Liver (tissue), 9 donors: ENCODE data around the gene GALNTL6. TPM values are rescaled to one million over a fixed set of nuclear protein-coding genes. Genes with fewer than 3 reads are reported as not detected.

Source experiments
- DNase-seq: peaks from one replicate; pipeline ENCODE4 v3.0.0-alpha.2; 2017; ENCODE audit warnings: low spot score
- H3K27ac ChIP-seq, 2 donors: one replicate each; pipeline ENCODE4 v1.7.0; 2013; ENCODE audit warnings: inconsistent platforms in 2 of 2, low read length in 2 of 2, control low read depth in 1 of 2, low read depth in 1 of 2, mild to moderate bottlenecking in 1 of 2
- H3K27me3 ChIP-seq, 4 donors: one replicate each; pipeline versions ENCODE4 v1.6.1 to v1.7.0; 2013; ENCODE audit warnings: low read length in 3 of 4, inconsistent platforms in 1 of 4, mild to moderate bottlenecking in 1 of 4, moderate library complexity in 1 of 4; ENCODE audit not compliant: control insufficient read depth in 4 of 4, insufficient read depth in 4 of 4
- H3K36me3 ChIP-seq, 4 donors: one replicate each; pipeline versions ENCODE4 v1.6.1 to v1.7.0; 2013; ENCODE audit warnings: low read length in 3 of 4, mild to moderate bottlenecking in 3 of 4, low read depth in 1 of 4, moderate library complexity in 1 of 4; ENCODE audit not compliant: control insufficient read depth in 4 of 4, insufficient read depth in 3 of 4
- H3K4me1 ChIP-seq, 4 donors: one replicate each; pipeline versions ENCODE4 v1.6.1 to v1.7.0; 2013; ENCODE audit warnings: low read length in 3 of 4, mild to moderate bottlenecking in 3 of 4, moderate library complexity in 1 of 4; ENCODE audit not compliant: control insufficient read depth in 4 of 4, insufficient read depth in 4 of 4
- H3K4me3 ChIP-seq, 3 donors: one replicate each; pipeline versions ENCODE4 v1.6.1 to v1.7.0; 2013; ENCODE audit warnings: low read length in 3 of 3, control low read depth in 1 of 3, low read depth in 1 of 3, mild to moderate bottlenecking in 1 of 3
- H3K9ac ChIP-seq, 2 donors: one replicate each; pipeline ENCODE4 v1.7.0; 2013; ENCODE audit warnings: low read length in 2 of 2, mild to moderate bottlenecking in 2 of 2, moderate library complexity in 2 of 2, control low read depth in 1 of 2, low read depth in 1 of 2
- H3K9me3 ChIP-seq, 4 donors: one replicate each; pipeline versions ENCODE4 v1.6.1 to v1.7.0; 2013; ENCODE audit warnings: low read length in 3 of 4; ENCODE audit not compliant: control insufficient read depth in 4 of 4
- EGR1 ChIP-seq, 2 donors: IDR thresholded peaks; 2 replicates each; pipeline ENCODE4 v1.6.1; 2016 to 2018; ENCODE audit warnings: antibody characterized with exemption in 2 of 2, low read depth in 2 of 2
- FOXA1 ChIP-seq: IDR thresholded peaks from 2 replicates; pipeline ENCODE4 v1.6.1; 2016; ENCODE audit warnings: antibody characterized with exemption
- FOXA2 ChIP-seq: IDR thresholded peaks from 2 replicates; pipeline ENCODE4 v1.6.1; 2016; ENCODE audit warnings: antibody characterized with exemption
- GABPA ChIP-seq, 2 donors: IDR thresholded peaks in 1 of 2; conservative IDR thresholded peaks in 1 of 2; 2 replicates each; pipeline ENCODE4 v1.6.1; 2016; ENCODE audit warnings: antibody characterized with exemption in 2 of 2, mild to moderate bottlenecking in 1 of 2, moderate library complexity in 1 of 2
- HNF4A ChIP-seq, 2 donors: conservative IDR thresholded peaks; 2 replicates each; pipeline ENCODE4 v1.6.1; 2016; ENCODE audit warnings: antibody characterized with exemption in 2 of 2, mild to moderate bottlenecking in 2 of 2
- HNF4G ChIP-seq: IDR thresholded peaks from 2 replicates; pipeline ENCODE4 v1.6.1; 2016; ENCODE audit warnings: antibody characterized with exemption
- JUND ChIP-seq, 2 donors: IDR thresholded peaks; 2 replicates each; pipeline ENCODE4 v1.6.1; 2016; ENCODE audit warnings: antibody characterized with exemption in 2 of 2
- NR2F2 ChIP-seq: IDR thresholded peaks from 2 replicates; pipeline ENCODE4 v1.6.1; 2016; ENCODE audit warnings: antibody characterized with exemption
- RAD21 ChIP-seq, 2 donors: IDR thresholded peaks; 2 replicates each; pipeline ENCODE4 v1.6.1; 2016; ENCODE audit warnings: antibody characterized with exemption in 2 of 2, mild to moderate bottlenecking in 2 of 2
- RXRA ChIP-seq, 2 donors: IDR thresholded peaks; 2 replicates each; pipeline ENCODE4 v1.6.1; 2017 to 2018; ENCODE audit warnings: antibody characterized with exemption in 2 of 2, mild to moderate bottlenecking in 1 of 2
- SP1 ChIP-seq: IDR thresholded peaks from 2 replicates; pipeline ENCODE4 v1.6.1; 2018; ENCODE audit warnings: antibody characterized with exemption, mild to moderate bottlenecking
- TAF1 ChIP-seq: conservative IDR thresholded peaks from 2 replicates; pipeline ENCODE4 v1.6.1; 2016; ENCODE audit warnings: antibody characterized with exemption, mild to moderate bottlenecking
- YY1 ChIP-seq: IDR thresholded peaks from 2 replicates; pipeline ENCODE4 v1.6.1; 2016; ENCODE audit warnings: antibody characterized with exemption, mild to moderate bottlenecking
- WGBS: extraction: QIAGEN DNeasy Blood & Tissue Kit; methylation state at CpG from one replicate; pipeline ENCODE4 v1.1.7; 2013; 5-methylcytosine and 5-hydroxymethylcytosine counted together
- polyA plus RNA-seq, 2 donors: library from polyadenylated mRNA; stranded (reverse) in 1 of 2; unstranded in 1 of 2; fragments of 200-250 nt in 1 of 2; fragments of >200 nt in 1 of 2; fragmentation: Nextera tagmentation in 1 of 2; extraction: Ambion mirVana in 1 of 2; gene quantifications; one replicate each; pipeline versions ENCODE4 v1.2.1 to v1.2.3, GENCODE V29; 2013 to 2015
- total RNA-seq, 2 donors: library from RNA; depleted of rRNA; stranded (reverse); fragments of >200 nt; gene quantifications; one replicate each; pipeline ENCODE4 v1.2.3, GENCODE V29; 2014
- TF ChIP-seq, protein P1 (sequence below): IDR thresholded peaks from 2 replicates; pipeline ENCODE4 v1.6.1; 2016; ENCODE audit warnings: antibody characterized with exemption
- TF ChIP-seq, protein P2 (sequence below): IDR thresholded peaks from 2 replicates; pipeline ENCODE4 v1.6.1; 2016; ENCODE audit warnings: antibody characterized with exemption, mild to moderate bottlenecking
- TF ChIP-seq, protein P3 (sequence below): fragments of 150-350 bp; IDR thresholded peaks from 2 replicates; pipeline ENCODE4 v1.5.1; 2017; ENCODE audit warnings: improper control_type of control experiment, low read depth, low read length; ENCODE audit not compliant: missing input control
- TF ChIP-seq, protein P4 (sequence below): IDR thresholded peaks from 2 replicates; pipeline ENCODE4 v1.6.1; 2016; ENCODE audit warnings: antibody characterized with exemption
- TF ChIP-seq, protein P5 (sequence below): IDR thresholded peaks from 2 replicates; pipeline ENCODE4 v1.6.1; 2016; ENCODE audit warnings: antibody characterized with exemption
- donor health status: healthy.
- donor health status: healthy.
- donor health status: healthy.
- donor health status: healthy.
- donor health status: healthy.

The GALNTL6 gene
- total and polyA plus RNA-seq, 4 donors, result 0.06 to 0.08 TPM; not detected in 2

DNA sequence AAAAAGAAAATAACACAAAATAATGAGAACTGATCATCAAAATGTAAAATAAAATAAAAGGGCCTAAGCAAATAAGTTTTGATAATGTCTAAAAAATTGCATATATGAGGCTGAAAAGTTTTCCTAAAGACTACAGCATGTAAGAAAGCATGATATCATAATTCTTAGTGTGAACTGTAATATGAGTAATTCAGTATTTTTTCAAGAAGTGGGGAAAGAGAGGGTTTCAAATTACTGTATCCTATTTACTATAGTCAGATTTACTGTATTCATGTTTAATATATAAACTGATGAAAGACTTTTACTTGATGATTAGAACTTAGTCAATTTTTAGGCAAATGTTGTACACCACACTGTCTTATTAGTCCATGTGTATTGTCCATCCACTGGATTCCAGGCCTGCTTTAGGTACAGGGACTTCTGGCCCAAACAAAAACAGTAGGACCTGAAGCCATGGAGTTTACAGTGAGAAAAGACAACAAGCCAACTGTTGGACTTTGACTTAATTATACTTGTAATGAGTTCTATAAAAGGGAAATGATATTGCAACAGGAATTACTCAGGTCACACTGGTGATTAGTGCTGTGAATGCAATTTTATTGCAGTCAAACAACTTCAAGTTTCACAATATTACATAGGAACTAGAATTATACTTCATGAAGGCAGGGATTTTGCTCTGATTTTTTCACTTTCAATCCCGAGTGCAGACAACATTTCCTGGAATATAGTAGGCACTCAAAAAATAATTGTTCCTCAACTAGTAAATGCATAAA, 837.7 kb downstream of the GALNTL6 start:
- Histone ChIP-seq H3K9me3 (no peaks in the 10 kb centered on the region), H3K27ac (no peak overlapping the region), H3K9ac (no peak overlapping the region), H3K4me3 (no peak overlapping the region), H3K27me3 (peaks cover 0 to under 1% (median 0%) of the 10 kb centered on the region in 4 donors), H3K4me1 (no peaks in the 10 kb centered on the region), H3K36me3 (no peaks in the 10 kb centered on the region)
- 72% methylated on average over 1 of the region's 1 CpG for WGBS
- TF ChIP-seq NR2F2 (no peak), FOXA2 (no peak), RAD21 (IDR thresholded peaks at IDR 0.05) (no peak), SP1 (no peak), TAF1 (no peak), HNF4G (no peak), FOXA1 (no peak), GABPA (IDR thresholded peaks at IDR 0.05 in 1 of 2, conservative IDR thresholded peaks at IDR 0.05 in 1 of 2) (no peak), YY1 (no peak), HNF4A (conservative IDR thresholded peaks at IDR 0.05) (no peak), JUND (IDR thresholded peaks at IDR 0.05) (no peak), EGR1 (IDR thresholded peaks at IDR 0.05; ENCODE audit: low read depth in 2 of 2) (no peak), RXRA (IDR thresholded peaks at IDR 0.05) (no peak)
- TF ChIP-seq, protein P1, sequence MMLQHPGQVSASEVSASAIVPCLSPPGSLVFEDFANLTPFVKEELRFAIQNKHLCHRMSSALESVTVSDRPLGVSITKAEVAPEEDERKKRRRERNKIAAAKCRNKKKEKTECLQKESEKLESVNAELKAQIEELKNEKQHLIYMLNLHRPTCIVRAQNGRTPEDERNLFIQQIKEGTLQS, result no peak
- TF ChIP-seq, protein P2, sequence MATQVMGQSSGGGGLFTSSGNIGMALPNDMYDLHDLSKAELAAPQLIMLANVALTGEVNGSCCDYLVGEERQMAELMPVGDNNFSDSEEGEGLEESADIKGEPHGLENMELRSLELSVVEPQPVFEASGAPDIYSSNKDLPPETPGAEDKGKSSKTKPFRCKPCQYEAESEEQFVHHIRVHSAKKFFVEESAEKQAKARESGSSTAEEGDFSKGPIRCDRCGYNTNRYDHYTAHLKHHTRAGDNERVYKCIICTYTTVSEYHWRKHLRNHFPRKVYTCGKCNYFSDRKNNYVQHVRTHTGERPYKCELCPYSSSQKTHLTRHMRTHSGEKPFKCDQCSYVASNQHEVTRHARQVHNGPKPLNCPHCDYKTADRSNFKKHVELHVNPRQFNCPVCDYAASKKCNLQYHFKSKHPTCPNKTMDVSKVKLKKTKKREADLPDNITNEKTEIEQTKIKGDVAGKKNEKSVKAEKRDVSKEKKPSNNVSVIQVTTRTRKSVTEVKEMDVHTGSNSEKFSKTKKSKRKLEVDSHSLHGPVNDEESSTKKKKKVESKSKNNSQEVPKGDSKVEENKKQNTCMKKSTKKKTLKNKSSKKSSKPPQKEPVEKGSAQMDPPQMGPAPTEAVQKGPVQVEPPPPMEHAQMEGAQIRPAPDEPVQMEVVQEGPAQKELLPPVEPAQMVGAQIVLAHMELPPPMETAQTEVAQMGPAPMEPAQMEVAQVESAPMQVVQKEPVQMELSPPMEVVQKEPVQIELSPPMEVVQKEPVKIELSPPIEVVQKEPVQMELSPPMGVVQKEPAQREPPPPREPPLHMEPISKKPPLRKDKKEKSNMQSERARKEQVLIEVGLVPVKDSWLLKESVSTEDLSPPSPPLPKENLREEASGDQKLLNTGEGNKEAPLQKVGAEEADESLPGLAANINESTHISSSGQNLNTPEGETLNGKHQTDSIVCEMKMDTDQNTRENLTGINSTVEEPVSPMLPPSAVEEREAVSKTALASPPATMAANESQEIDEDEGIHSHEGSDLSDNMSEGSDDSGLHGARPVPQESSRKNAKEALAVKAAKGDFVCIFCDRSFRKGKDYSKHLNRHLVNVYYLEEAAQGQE, result no peak
- TF ChIP-seq, protein P3, sequence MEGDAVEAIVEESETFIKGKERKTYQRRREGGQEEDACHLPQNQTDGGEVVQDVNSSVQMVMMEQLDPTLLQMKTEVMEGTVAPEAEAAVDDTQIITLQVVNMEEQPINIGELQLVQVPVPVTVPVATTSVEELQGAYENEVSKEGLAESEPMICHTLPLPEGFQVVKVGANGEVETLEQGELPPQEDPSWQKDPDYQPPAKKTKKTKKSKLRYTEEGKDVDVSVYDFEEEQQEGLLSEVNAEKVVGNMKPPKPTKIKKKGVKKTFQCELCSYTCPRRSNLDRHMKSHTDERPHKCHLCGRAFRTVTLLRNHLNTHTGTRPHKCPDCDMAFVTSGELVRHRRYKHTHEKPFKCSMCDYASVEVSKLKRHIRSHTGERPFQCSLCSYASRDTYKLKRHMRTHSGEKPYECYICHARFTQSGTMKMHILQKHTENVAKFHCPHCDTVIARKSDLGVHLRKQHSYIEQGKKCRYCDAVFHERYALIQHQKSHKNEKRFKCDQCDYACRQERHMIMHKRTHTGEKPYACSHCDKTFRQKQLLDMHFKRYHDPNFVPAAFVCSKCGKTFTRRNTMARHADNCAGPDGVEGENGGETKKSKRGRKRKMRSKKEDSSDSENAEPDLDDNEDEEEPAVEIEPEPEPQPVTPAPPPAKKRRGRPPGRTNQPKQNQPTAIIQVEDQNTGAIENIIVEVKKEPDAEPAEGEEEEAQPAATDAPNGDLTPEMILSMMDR, result no peak
- TF ChIP-seq, protein P4, sequence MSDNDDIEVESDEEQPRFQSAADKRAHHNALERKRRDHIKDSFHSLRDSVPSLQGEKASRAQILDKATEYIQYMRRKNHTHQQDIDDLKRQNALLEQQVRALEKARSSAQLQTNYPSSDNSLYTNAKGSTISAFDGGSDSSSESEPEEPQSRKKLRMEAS, result no peak
- TF ChIP-seq, protein P5, sequence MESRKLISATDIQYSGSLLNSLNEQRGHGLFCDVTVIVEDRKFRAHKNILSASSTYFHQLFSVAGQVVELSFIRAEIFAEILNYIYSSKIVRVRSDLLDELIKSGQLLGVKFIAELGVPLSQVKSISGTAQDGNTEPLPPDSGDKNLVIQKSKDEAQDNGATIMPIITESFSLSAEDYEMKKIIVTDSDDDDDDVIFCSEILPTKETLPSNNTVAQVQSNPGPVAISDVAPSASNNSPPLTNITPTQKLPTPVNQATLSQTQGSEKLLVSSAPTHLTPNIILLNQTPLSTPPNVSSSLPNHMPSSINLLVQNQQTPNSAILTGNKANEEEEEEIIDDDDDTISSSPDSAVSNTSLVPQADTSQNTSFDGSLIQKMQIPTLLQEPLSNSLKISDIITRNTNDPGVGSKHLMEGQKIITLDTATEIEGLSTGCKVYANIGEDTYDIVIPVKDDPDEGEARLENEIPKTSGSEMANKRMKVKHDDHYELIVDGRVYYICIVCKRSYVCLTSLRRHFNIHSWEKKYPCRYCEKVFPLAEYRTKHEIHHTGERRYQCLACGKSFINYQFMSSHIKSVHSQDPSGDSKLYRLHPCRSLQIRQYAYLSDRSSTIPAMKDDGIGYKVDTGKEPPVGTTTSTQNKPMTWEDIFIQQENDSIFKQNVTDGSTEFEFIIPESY, result no peak
- DNase-seq, result no peak
